GM18861 (cell line): ENCODE data around the gene C11orf87.
A peak's percentile ranks its signal among the peaks of the same experiment; 100 is the strongest.

ENCODE experiments used
- ATAC-seq: cut with Tn5 transposase; IDR thresholded peaks from one replicate; pipeline ENCODE4 v1.9.1; 2021; ENCODE audit not compliant: unreplicated experiment

Gene C11orf87

DNA sequence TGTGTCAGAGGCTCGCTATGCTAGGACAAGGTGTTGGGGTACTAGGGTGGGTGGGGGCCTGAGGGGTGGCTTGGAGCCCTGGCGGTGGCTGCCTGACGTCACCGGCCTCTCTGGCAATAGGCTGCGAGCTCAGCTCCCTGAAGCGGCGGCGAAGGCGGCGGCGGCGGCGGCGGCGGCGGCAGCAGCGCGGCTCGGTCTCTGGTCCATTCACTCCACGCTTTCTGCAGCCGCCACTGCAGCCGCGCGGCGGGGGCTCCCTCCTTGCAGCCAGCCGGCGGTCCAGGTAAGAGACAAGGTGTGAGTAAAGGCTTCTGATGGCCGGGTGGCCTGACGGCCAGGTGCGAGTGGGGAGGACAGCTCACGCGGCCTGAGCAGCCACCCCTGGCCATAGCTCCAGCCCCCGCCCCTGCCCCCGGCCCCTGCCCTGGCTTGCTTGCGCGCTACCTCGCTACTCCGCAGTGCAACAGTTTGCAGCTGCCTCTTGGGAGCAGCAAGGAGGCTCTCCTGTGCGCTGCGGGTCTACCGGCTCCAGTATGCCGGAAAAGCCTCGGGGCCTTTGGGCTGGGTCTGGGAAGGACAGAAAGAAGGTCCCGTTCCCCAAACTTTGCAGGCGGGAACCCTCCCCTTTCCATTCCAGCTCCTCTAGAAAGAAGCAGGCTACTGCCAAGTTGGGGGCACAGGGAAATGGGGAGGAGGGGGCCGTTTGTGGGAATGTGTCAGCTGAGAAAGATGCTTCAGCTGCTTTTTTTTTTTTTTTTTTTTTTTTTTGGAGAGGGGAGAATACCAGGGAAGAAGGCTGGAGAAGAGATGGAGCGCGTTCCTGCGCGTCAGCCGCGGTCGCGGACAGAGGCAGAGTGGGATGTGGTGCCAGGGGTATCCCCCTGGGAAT is at the start of gene C11orf87:
TSS of gene C11orf87 (plus strand) at position 210 of the 889 bp plus-strand sequence. CDS start 1,444 bp downstream, outside the sequence.
- ATAC-seq, result no peak

DNA sequence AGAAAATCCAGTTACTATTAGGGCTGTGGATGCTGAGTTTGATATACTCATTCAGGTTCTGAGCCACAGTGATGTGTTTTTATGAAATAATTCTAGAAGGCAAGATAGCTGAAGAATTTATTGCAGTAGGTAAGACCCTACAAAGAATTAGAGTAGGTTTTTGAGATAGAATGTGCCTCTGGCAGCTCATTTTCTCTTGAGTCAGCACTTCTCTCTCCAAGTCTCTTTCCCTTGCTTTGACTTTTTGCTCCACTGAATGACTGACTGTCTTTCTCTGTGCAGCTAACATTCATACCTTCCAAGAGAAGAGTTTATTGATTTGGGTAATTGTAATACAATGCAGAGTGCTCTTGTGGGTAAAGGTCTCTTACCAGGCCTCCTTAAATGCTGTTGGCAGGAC is 48.0 kb upstream of the C11orf87 start:
- no peak for ATAC-seq

- ATAC-seq, result no peak
Measured at GRCh38 chr11:109374441-109374840, 47.5 kb upstream of the C11orf87 start.

GRCh38 chr11:109377039-109377742 is 44.8 kb upstream of the C11orf87 start:
- ATAC-seq, result no peak

DNA sequence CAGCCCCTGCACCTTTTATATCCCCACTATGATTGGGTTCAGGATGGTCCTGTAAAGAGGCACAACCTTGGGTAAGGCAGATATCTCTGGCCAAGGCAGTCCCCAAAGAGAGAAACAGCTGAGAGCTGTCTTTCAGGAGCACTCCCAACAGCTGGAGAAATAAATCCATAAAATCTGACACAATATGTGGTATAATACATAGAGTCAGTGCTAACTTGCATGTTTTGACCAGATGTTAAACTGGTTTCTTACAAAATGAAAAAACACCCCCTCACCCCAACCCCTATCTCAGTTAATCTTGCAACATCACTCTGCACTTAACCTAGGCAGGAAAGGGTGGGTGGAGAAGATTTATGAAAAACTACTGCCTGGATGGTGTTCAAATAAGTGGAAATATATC is 44.0 kb upstream of the C11orf87 start:
- ATAC-seq, result no peak

DNA sequence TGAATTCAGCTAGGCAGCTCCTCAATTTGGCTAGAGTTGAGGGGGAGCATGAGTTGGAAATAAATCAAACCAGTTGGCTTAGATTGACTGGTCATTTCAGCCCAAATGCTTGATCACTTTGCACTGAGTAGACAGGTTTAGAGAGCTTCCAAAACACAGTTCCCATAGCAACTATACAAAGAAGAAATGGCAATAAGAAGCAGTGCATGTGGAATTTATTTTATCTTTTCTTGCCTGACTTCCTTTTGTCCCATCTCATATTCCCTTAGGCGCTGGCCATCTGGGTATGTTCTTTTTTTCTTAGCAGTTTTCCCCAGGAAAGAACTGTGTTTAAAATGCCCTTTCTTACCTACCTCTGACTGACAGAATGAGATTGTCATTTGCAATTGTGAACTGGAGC is 38.7 kb upstream of the C11orf87 start:
- no peak for ATAC-seq

- no peak for ATAC-seq
Measured at GRCh38 chr11:109384873-109385272, 37.1 kb upstream of the C11orf87 start.

DNA sequence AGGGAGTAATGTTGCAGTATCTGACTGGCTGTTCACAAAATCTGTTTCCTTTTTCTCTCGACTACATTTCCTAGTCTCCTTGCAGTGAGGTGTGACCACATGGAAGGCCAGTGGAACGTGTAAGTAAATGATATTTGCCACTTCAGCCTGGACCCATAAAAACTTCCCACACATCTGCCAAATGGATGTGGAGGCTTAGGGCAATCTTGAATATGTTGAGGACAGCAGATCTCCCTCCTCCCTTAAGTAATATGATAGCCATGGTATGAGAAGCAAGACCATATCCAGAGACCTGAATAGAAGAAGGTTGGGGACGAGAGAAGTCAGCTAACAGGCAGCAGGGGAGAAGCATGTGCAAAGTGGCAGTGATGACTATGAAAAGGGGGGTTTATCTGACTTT is 33.0 kb upstream of the C11orf87 start:
- ATAC-seq, result no peak

- ATAC-seq, result no peak
Measured at GRCh38 chr11:109390752-109391151, 31.2 kb upstream of the C11orf87 start.

- no peak for ATAC-seq
Measured at GRCh38 chr11:109401545-109401944, 20.4 kb upstream of the C11orf87 start.

DNA sequence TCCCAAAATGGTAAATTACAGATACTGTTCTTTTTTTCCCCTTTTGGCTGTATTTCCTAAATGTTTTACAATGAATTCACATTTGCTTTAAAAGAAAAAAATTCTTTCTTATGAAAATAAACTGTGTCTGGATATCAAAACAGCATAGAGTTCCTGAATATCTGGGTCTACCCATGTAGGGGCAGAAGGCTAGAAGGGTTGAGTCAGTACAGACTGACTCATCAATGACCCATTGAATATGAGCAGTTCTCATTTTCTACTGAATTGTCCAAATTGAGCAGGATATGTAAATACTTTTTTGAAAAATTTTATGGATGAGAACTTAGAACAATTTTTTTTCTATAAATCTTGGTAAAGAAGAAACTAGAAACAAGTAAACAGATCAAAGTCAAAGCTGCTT is 16.3 kb upstream of the C11orf87 start:
- no peak for ATAC-seq

DNA sequence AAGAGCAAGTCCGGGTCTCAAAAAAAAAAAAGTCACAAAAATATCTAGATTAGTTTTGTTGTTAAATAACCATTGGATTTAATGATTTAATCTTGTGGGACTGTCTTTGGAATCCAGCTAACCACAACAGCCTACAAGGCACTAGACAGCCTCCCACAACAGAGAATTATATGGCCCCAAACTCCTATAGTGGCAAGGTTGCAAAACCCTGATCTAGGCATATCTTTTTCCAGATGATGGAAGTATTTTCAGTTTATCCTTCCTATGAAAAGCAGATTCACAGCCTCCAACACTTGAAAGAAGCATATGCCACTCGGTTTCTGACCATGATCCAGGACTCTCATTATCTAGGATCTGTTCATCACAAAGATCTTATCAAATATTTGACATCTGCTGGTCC is 5.4 kb upstream of the C11orf87 start:
- ATAC-seq, result no peak

DNA sequence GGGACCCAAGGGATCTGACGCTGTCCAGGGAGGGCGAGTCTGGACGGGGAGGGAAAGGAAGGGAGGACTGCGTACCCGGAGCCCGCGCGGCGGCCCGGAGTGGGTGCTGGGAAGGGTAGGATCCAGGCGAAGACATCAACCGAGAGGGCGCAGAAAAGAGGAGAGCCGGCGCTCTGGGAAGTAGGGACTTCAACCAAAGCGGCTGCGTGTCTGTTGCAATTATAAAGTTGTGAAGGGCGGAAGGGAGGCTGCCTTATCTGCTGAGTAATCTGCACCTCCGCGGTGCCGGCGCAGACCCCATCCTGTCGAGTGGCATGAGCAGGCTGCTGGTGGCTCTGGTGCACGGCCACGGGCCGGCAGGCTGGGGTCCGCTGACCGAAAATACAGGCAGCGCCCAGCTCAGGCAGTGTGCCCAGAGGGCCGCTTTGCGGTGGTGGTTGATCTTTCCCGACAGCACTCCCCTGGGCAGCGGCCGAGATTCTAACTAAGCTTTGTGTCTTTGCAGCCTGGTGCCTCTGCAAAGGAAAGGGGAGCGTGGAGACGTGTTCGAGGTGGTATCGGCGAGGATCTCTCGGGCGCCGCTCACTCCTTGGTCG is 978 bp downstream of the C11orf87 start:
- no peak for ATAC-seq

DNA sequence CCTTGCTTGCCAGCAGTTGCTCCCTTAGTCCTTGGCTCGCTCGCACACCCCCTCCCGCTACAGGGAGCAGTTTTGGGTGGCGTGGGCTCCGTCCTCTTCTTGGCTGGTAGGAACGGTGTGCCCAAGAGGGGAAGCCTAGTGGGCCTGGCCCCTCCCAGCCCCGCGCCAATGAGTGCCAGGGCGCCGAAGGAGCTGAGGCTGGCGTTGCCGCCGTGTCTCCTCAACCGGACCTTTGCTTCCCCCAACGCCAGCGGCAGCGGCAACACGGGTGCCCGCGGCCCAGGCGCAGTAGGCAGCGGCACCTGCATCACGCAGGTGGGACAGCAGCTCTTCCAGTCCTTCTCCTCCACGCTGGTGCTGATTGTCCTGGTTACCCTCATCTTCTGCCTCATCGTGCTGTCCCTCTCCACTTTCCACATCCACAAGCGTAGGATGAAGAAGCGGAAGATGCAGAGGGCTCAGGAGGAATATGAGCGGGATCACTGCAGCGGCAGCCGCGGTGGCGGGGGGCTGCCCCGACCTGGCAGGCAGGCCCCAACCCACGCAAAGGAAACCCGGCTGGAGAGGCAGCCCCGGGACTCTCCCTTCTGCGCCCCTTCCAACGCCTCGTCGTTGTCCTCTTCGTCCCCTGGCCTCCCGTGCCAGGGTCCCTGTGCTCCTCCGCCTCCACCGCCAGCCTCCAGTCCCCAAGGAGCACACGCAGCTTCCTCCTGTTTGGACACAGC is 1.6 kb downstream of the C11orf87 start:
- no peak for ATAC-seq

DNA sequence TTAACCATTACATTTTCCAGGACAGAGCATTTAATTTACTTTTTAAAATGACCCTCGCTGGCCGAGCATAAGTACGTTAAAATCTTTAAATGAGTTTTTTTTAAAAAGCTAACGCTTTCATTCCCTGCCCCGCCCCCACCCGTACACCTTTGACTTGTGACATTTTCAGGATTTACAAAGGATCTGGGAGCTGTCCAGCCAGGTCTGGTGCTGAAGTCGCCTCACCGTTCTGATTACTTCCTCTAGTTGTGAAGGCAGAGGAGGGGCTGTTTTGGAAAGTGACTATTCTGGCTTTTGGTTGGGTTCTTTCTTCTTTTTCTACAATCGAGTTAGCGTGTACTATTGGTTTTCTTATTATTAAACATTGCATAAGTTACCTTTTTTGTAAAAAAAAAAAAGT is 2.9 kb downstream of the C11orf87 start:
- ATAC-seq, result no peak

DNA sequence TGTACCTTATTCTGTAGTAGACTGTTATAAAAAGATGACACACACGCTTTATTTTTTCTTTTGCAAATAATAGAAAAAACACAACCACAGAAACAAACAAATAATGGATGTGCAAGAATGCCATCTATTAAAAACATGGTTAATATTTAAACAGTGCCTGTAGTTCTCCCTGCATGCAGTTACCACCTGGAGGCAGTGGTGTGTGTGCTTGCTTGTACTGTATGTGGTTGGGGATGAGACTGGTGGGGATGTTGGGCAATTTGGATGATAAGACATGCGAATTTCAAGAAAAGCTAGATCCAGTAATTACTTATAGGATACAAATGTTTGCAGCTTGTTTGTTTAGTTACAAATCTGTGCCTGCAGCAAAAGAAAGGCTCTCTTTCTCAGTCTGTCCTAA is 3.6 kb downstream of the C11orf87 start:
- ATAC-seq, result no peak

- peak; percentile 54 for ATAC-seq
Measured at GRCh38 chr11:109426442-109427240, 4.7 kb downstream of the C11orf87 start.

DNA sequence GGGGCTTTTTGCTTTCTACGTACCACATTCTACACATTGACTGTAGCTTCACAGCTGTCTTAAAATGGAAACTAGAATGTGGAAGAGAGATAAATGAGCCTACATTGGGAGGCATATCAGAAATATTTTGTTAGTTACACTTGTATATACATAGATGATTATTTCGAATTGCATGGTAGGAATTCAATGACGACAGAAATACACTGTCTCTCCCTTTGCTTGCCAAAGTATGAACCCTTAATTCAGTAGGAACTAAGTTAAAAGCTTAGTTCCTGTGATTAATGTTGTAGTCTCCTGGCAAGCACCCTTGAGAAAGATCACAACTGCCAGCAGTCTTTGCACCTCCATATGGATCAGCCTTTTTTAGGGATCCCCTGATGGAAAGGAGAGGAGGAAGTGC is 10.1 kb downstream of the C11orf87 start:
- ATAC-seq, result no peak

DNA sequence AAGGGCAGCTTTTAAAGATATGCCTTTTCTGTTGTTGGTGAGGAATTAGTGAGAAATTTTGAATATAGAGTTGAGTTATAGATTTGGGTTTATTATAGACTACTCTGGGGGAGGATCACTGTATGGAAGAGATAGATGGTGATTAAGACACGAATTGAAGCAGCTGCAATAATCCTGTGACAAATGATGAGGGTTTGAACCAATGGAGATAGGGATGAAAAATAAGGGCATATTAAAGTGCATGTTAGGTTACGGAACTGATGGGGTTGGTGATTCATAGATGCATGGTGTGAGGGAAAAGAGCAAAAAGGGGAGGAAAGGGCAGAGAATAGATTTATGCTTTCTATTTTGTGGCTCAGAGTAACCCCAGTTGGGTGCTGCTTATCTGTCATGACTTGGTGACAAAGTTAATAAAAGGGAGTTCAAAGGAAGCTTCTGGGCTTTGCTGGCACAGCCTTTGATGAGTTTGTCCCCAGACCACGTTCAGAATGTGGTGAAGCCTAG is 11.8 kb downstream of the C11orf87 start:
- ATAC-seq, result no peak

DNA sequence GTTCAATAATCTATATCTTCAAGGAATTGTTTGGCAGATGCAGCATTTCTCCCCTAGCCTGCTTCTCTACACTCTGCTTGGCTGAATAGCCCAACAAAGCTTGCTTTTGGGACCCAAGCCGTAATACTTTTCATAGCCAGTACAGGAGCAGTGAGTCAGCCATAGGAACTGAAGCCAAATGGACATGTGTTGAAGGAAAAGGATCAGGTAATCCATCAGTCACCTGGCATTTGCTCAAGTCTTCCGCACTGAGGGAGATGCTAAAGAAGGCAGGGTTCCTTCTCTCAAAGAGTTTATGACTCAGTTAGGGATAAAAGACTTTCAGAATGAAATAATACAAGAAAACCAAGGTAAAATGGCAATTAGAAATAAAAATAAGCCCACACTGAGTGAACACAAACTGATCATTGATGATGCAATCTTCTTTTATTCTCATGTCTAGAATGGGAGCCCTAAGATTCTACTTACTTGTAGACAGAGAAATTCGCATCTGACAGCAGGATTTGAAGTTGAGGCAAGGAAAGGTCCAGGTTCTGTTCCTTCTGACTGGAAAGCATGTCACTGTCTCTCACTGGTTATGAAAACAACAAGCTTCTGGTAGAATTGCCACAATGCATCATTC is 13.2 kb downstream of the C11orf87 start:
- ATAC-seq, result no peak
